ENCODE results near the gene EIPR1. TPM values are rescaled to one million over a fixed set of nuclear protein-coding genes. Genes with fewer than 3 reads are reported as not detected.

EIPR1 gene
- total RNA-seq, 1 donor from 2014 or later: 27.8 TPM

GRCh38 chr2:3175568-3175955 is 202.1 kb downstream of the EIPR1 start:
- H2AFZ ChIP-seq (ENCODE audit: low read depth, low read length): no peak overlapping the region
- TF ChIP-seq CTCF (IDR thresholded peaks at IDR 0.05; ENCODE audit: insufficient read depth, low read depth, low read length) (no peak), EZH2 (IDR thresholded peaks at IDR 0.05; ENCODE audit: insufficient read depth, low read length) (no peak)
- no peaks in the 10 kb centered on the region for H4K20me1 ChIP-seq (ENCODE audit: insufficient read depth, low read length)
- no peak for DNase-seq (ENCODE audit: low read depth)
- no peak overlapping the region for H3K4me3 Mint-ChIP-seq (ENCODE audit: unreplicated experiment)
- no peaks in the 10 kb centered on the region for H3K4me1 ChIP-seq (ENCODE audit: insufficient read depth, low read length)
- no peaks in the 10 kb centered on the region for H3K27me3 ChIP-seq (ENCODE audit: insufficient read depth, low read length)
- FAIRE-seq: no peak
- H3K4me1 Mint-ChIP-seq (ENCODE audit: low read depth, unreplicated experiment): no peaks in the 10 kb centered on the region
- no peaks in the 10 kb centered on the region for H3K79me2 ChIP-seq (ENCODE audit: insufficient read depth, low read length)
- H3K9me3 ChIP-seq (ENCODE audit: insufficient read depth, low read depth, low read length): peaks cover 4% of the 10 kb centered on the region
- H3K9ac ChIP-seq (ENCODE audit: low read length): no peak overlapping the region
- no peak overlapping the region for H3K27ac Mint-ChIP-seq (ENCODE audit: unreplicated experiment)
- H3K27me3 Mint-ChIP-seq (ENCODE audit: low read depth, unreplicated experiment): no peaks in the 10 kb centered on the region
- H3K9me3 Mint-ChIP-seq (ENCODE audit: unreplicated experiment): no peaks in the 10 kb centered on the region
- no peaks in the 10 kb centered on the region for H3K36me3 ChIP-seq (ENCODE audit: insufficient read depth, low read length)
- H3K4me2 ChIP-seq (ENCODE audit: low read length): no peak overlapping the region
- peaks cover 6% of the 10 kb centered on the region for H3K36me3 Mint-ChIP-seq (ENCODE audit: low read depth, unreplicated experiment)
- H3K4me3 ChIP-seq (ENCODE audit: insufficient read depth, low read depth, low read length): no peak overlapping the region
- no peak overlapping the region for H3K27ac ChIP-seq (ENCODE audit: low read depth, low read length)

GRCh38 chr2:3174626-3175567 is 202.7 kb downstream of the EIPR1 start:
- H3K4me3 ChIP-seq (ENCODE audit: insufficient read depth, low read depth, low read length): no peak overlapping the region
- no peaks in the 10 kb centered on the region for H3K9me3 Mint-ChIP-seq (ENCODE audit: unreplicated experiment)
- no peak overlapping the region for H3K27ac Mint-ChIP-seq (ENCODE audit: unreplicated experiment)
- H3K36me3 ChIP-seq (ENCODE audit: insufficient read depth, low read length): no peaks in the 10 kb centered on the region
- FAIRE-seq (no peak), DNase-seq (ENCODE audit: low read depth) (no peak)
- no peaks in the 10 kb centered on the region for H3K4me1 ChIP-seq (ENCODE audit: insufficient read depth, low read length)
- H2AFZ ChIP-seq (ENCODE audit: low read depth, low read length): no peak overlapping the region
- no peaks in the 10 kb centered on the region for H3K79me2 ChIP-seq (ENCODE audit: insufficient read depth, low read length)
- no peaks in the 10 kb centered on the region for H3K27me3 Mint-ChIP-seq (ENCODE audit: low read depth, unreplicated experiment)
- TF ChIP-seq EZH2 (IDR thresholded peaks at IDR 0.05; ENCODE audit: insufficient read depth, low read length): no peak
- no peak for TF ChIP-seq CTCF (IDR thresholded peaks at IDR 0.05; ENCODE audit: insufficient read depth, low read depth, low read length)
- no peaks in the 10 kb centered on the region for H3K9me3 ChIP-seq (ENCODE audit: insufficient read depth, low read depth, low read length)
- no peaks in the 10 kb centered on the region for H4K20me1 ChIP-seq (ENCODE audit: insufficient read depth, low read length)
- no peak overlapping the region for H3K4me2 ChIP-seq (ENCODE audit: low read length)
- H3K36me3 Mint-ChIP-seq (ENCODE audit: low read depth, unreplicated experiment): peaks cover 6% of the 10 kb centered on the region
- H3K27me3 ChIP-seq (ENCODE audit: insufficient read depth, low read length): no peaks in the 10 kb centered on the region
- H3K4me3 Mint-ChIP-seq (ENCODE audit: unreplicated experiment): no peak overlapping the region
- no peaks in the 10 kb centered on the region for H3K4me1 Mint-ChIP-seq (ENCODE audit: low read depth, unreplicated experiment)
- no peak overlapping the region for H3K27ac ChIP-seq (ENCODE audit: low read depth, low read length)
- no peak overlapping the region for H3K9ac ChIP-seq (ENCODE audit: low read length)

GRCh38 chr2:3173031-3173430 is 204.6 kb downstream of the EIPR1 start:
- Mint-ChIP-seq H3K36me3 (ENCODE audit: low read depth, unreplicated experiment) (peaks cover 6% of the 10 kb centered on the region), H3K9me3 (ENCODE audit: unreplicated experiment) (no peaks in the 10 kb centered on the region), H3K4me1 (ENCODE audit: low read depth, unreplicated experiment) (peaks cover 15% of the 10 kb centered on the region), H3K27ac (ENCODE audit: unreplicated experiment) (no peak overlapping the region), H3K27me3 (ENCODE audit: low read depth, unreplicated experiment) (no peaks in the 10 kb centered on the region), H3K4me3 (ENCODE audit: unreplicated experiment) (no peak overlapping the region)
- no peak overlapping the region for H3K27ac ChIP-seq (ENCODE audit: low read depth, low read length)
- DNase-seq (ENCODE audit: low read depth): no peak
- H3K9me3 ChIP-seq (ENCODE audit: insufficient read depth, low read depth, low read length): no peaks in the 10 kb centered on the region
- H3K36me3 ChIP-seq (ENCODE audit: insufficient read depth, low read length): no peaks in the 10 kb centered on the region
- no peak overlapping the region for H3K4me3 ChIP-seq (ENCODE audit: insufficient read depth, low read depth, low read length)
- H2AFZ ChIP-seq (ENCODE audit: low read depth, low read length): no peak overlapping the region
- no peaks in the 10 kb centered on the region for H4K20me1 ChIP-seq (ENCODE audit: insufficient read depth, low read length)
- no peaks in the 10 kb centered on the region for H3K27me3 ChIP-seq (ENCODE audit: insufficient read depth, low read length)
- no peak overlapping the region for H3K4me2 ChIP-seq (ENCODE audit: low read length)
- TF ChIP-seq CTCF (IDR thresholded peaks at IDR 0.05; ENCODE audit: insufficient read depth, low read depth, low read length) (no peak), EZH2 (IDR thresholded peaks at IDR 0.05; ENCODE audit: insufficient read depth, low read length) (no peak)
- H3K4me1 ChIP-seq (ENCODE audit: insufficient read depth, low read length): peaks cover 12% of the 10 kb centered on the region
- no peaks in the 10 kb centered on the region for H3K79me2 ChIP-seq (ENCODE audit: insufficient read depth, low read length)
- no peak overlapping the region for H3K9ac ChIP-seq (ENCODE audit: low read length)
- no peak for FAIRE-seq
